H9 (cell line): ENCODE measurements around the gene ZNF582. TPM values are rescaled to one million over a fixed set of nuclear protein-coding genes. Genes with fewer than 3 reads are reported as not detected.

ENCODE experiments used
- DNase-seq: peaks from one replicate; pipeline ENCODE4 v3.0.0-alpha.2; 2017
- H2AFZ ChIP-seq: one replicate; pipeline ENCODE4 v1.6.1; 2013; ENCODE audit warnings: mild to moderate bottlenecking, low read length, control low read depth, moderate library complexity
- H2AK5ac ChIP-seq: 2 replicates; pipeline ENCODE4 v1.6.1; 2013; ENCODE audit warnings: low read length, control low read depth, mixed read lengths; ENCODE audit not compliant: insufficient read length
- H2BK120ac ChIP-seq: one replicate; pipeline ENCODE4 v1.6.1; 2013; ENCODE audit warnings: low read depth, mild to moderate bottlenecking, low read length, control low read depth, inconsistent platforms; ENCODE audit not compliant: poor library complexity, severe bottlenecking
- H2BK12ac ChIP-seq: 2 replicates; pipeline ENCODE4 v1.6.1; 2013; ENCODE audit warnings: low read length, control low read depth, mixed read lengths, low read depth; ENCODE audit not compliant: insufficient read length
- H2BK15ac ChIP-seq: 2 replicates; pipeline ENCODE4 v1.6.1; 2013; ENCODE audit warnings: low read depth, low read length, control low read depth
- H2BK20ac ChIP-seq: one replicate; pipeline ENCODE4 v1.6.1; 2013; ENCODE audit warnings: low read depth, mild to moderate bottlenecking, low read length, control low read depth, inconsistent platforms; ENCODE audit not compliant: poor library complexity, severe bottlenecking
- H2BK5ac ChIP-seq: 2 replicates; pipeline ENCODE4 v1.6.1; 2013; ENCODE audit warnings: low read length, control low read depth, mixed read lengths; ENCODE audit not compliant: insufficient read length
- H3K14ac ChIP-seq: 2 replicates; pipeline ENCODE4 v1.6.1; 2013; ENCODE audit warnings: low read length, control low read depth; ENCODE audit not compliant: insufficient read depth
- H3K18ac ChIP-seq: 2 replicates; pipeline ENCODE4 v1.6.1; 2013; ENCODE audit warnings: low read depth, mild to moderate bottlenecking, mixed read lengths, low read length, control low read depth; ENCODE audit not compliant: insufficient read length
- H3K23ac ChIP-seq: 2 replicates; pipeline ENCODE4 v1.6.1; 2013; ENCODE audit warnings: low read length, control low read depth, mixed read lengths, low read depth; ENCODE audit not compliant: insufficient read length
- H3K23me2 ChIP-seq: 2 replicates; pipeline ENCODE4 v1.6.1; 2013; ENCODE audit warnings: low read depth, mild to moderate bottlenecking, mixed read lengths, low read length, control low read depth; ENCODE audit not compliant: insufficient read length, poor library complexity, severe bottlenecking
- H3K27ac ChIP-seq: 2 replicates; pipeline ENCODE4 v1.5.1; 2013; ENCODE audit warnings: low read length, control low read depth, mixed read lengths, low read depth; ENCODE audit not compliant: insufficient read length
- H3K27me3 ChIP-seq: 2 replicates; pipeline ENCODE4 v1.6.1; 2013; ENCODE audit warnings: low read length, control low read depth, inconsistent platforms; ENCODE audit not compliant: insufficient read depth
- H3K4ac ChIP-seq: 2 replicates; pipeline ENCODE4 v1.6.1; 2013; ENCODE audit warnings: low read depth, mild to moderate bottlenecking, control low read depth, inconsistent platforms, low read length, moderate library complexity
- H3K4me1 ChIP-seq: 2 replicates; pipeline ENCODE4 v1.6.1; 2013; ENCODE audit warnings: low read length, control low read depth, inconsistent platforms; ENCODE audit not compliant: insufficient read depth
- H3K4me2 ChIP-seq: 2 replicates; pipeline ENCODE4 v1.6.1; 2013; ENCODE audit warnings: low read length, control low read depth, mixed read lengths; ENCODE audit not compliant: insufficient read length, insufficient read depth
- H3K56ac ChIP-seq: 2 replicates; pipeline ENCODE4 v1.6.1; 2013; ENCODE audit warnings: low read depth, mild to moderate bottlenecking, mixed read lengths, low read length, control low read depth; ENCODE audit not compliant: insufficient read length
- H3K79me1 ChIP-seq: 2 replicates; pipeline ENCODE4 v1.6.1; 2013; ENCODE audit warnings: low read depth, mild to moderate bottlenecking, moderate library complexity, low read length, control low read depth, inconsistent platforms; ENCODE audit not compliant: insufficient read depth, poor library complexity, severe bottlenecking
- H3K79me2 ChIP-seq: 2 replicates; pipeline ENCODE4 v1.6.1; 2013; ENCODE audit warnings: low read length, control low read depth, inconsistent platforms; ENCODE audit not compliant: insufficient read depth
- H3K9ac ChIP-seq: 2 replicates; pipeline ENCODE4 v1.6.1; 2013; ENCODE audit warnings: low read length, control low read depth, mixed read lengths; ENCODE audit not compliant: insufficient read length; ENCODE audit errors: extremely low read depth
- H3K9me3 ChIP-seq: one replicate; pipeline ENCODE4 v1.6.1; 2013; ENCODE audit warnings: low read depth, low read length, inconsistent platforms; ENCODE audit not compliant: control insufficient read depth
- H3T11ph ChIP-seq: one replicate; pipeline ENCODE4 v1.6.1; 2013; ENCODE audit warnings: mild to moderate bottlenecking, low read length, control low read depth, inconsistent platforms
- H4K20me1 ChIP-seq: one replicate; pipeline ENCODE4 v1.6.1; 2013; ENCODE audit not compliant: control insufficient read depth, insufficient read length, insufficient read depth
- H4K5ac ChIP-seq: 2 replicates; pipeline ENCODE4 v1.6.1; 2013; ENCODE audit warnings: low read depth, mild to moderate bottlenecking, mixed read lengths, low read length, control low read depth; ENCODE audit not compliant: insufficient read length
- H4K8ac ChIP-seq: replicated peaks from 2 replicates; pipeline ENCODE4 v1.6.1; 2013; ENCODE audit warnings: low read length, control low read depth, mixed read lengths, low read depth; ENCODE audit not compliant: insufficient read length
- H4K91ac ChIP-seq: 2 replicates; pipeline ENCODE4 v1.6.1; 2013; ENCODE audit warnings: low read depth, mild to moderate bottlenecking, moderate library complexity, mixed read lengths, low read length, control low read depth; ENCODE audit not compliant: insufficient read length
- H3K27ac Mint-ChIP-seq, 3 experiments: 2 replicates in 2 of 3; 3 replicates in 1 of 3; pipeline ENCODE4 v1.8.0; 2020 to 2021; ENCODE audit warnings: mixed read lengths in 3 of 3, mild to moderate bottlenecking in 1 of 3, moderate library complexity in 1 of 3
- H3K27me3 Mint-ChIP-seq: 2 replicates; pipeline ENCODE4 v1.8.0; 2021; ENCODE audit warnings: low read depth, mild to moderate bottlenecking, moderate library complexity, mixed read lengths
- H3K36me3 Mint-ChIP-seq, 3 experiments: 2 replicates in 2 of 3; 3 replicates in 1 of 3; pipeline ENCODE4 v1.8.0; 2020 to 2021; ENCODE audit warnings: low read depth in 3 of 3, mixed read lengths in 3 of 3; ENCODE audit not compliant: insufficient read depth in 1 of 3
- H3K4me1 Mint-ChIP-seq, 2 experiments: 2 replicates each; pipeline ENCODE4 v1.8.0; 2020; ENCODE audit warnings: mixed read lengths in 2 of 2
- H3K4me3 Mint-ChIP-seq, 2 experiments: 2 replicates in 1 of 2; 3 replicates in 1 of 2; pipeline ENCODE4 v1.8.0; 2020 to 2021; ENCODE audit warnings: mild to moderate bottlenecking in 2 of 2, mixed read lengths in 2 of 2, moderate library complexity in 1 of 2
- H3K9me3 Mint-ChIP-seq, 2 experiments: 2 replicates in 1 of 2; 3 replicates in 1 of 2; pipeline ENCODE4 v1.8.0; 2020; ENCODE audit warnings: mild to moderate bottlenecking in 2 of 2, mixed read lengths in 2 of 2, moderate library complexity in 1 of 2
- CTCF ChIP-seq: fragments of 200-600 bp; sonication (generic); conservative IDR thresholded peaks from 3 replicates; pipeline ENCODE4 v1.8.0; 2021; ENCODE audit warnings: antibody characterized with exemption, mild to moderate bottlenecking
- WGBS: extraction: QIAGEN DNeasy Blood & Tissue Kit; methylation state at CpG from one replicate; pipeline ENCODE4 v1.1.7; 2013; ENCODE audit warnings: missing lambda C conversion rate, low lambda C conversion rate, mixed read lengths; ENCODE audit not compliant: insufficient read length; ENCODE audit errors: extremely low coverage; 5-methylcytosine and 5-hydroxymethylcytosine counted together
- total RNA-seq: library from RNA; stranded (reverse); gene quantifications from 2 replicates; pipeline ENCODE4 v1.2.1, GENCODE V29; 2021

Gene ZNF582
- total RNA-seq, 1 experiment from 2014 or later = 4.4 TPM

- H2BK15ac ChIP-seq = no peak overlapping the region
- H2AFZ ChIP-seq = no peak overlapping the region
- H2BK120ac ChIP-seq = no peak overlapping the region
- H4K8ac ChIP-seq = no peak overlapping the region
- no peak overlapping the region for H3K56ac ChIP-seq
- no peaks in the 10 kb centered on the region; the same call in 1 of the 2 replicates for H3K79me2 ChIP-seq
- H3K27ac ChIP-seq = no peak overlapping the region
- WGBS = no CpG with 5 or more reads among the region's 4 CpGs
- H3K79me1 ChIP-seq = no peaks in the 10 kb centered on the region
- TF ChIP-seq CTCF = no peak
- no peak overlapping the region for H3K18ac ChIP-seq
- Mint-ChIP-seq H3K27me3 (peaks cover 5% of the 10 kb centered on the region), H3K4me1 (peaks cover 11 to 14% of the 10 kb centered on the region in 2 experiments), H3K27ac (no peak overlapping the region), H3K36me3 (peaks cover 49 to 60% (median 57%) of the 10 kb centered on the region in 3 experiments), H3K4me3 (peak overlapping the region; percentile 89 to 90), H3K9me3 (peaks cover 54 to 77% of the 10 kb centered on the region in 2 experiments)
- peaks cover 5% of the 10 kb centered on the region for H3K9me3 ChIP-seq
- H3K27me3 ChIP-seq = no peaks in the 10 kb centered on the region
- DNase-seq = no peak
- H4K5ac ChIP-seq = no peak overlapping the region
- no peak overlapping the region for H2AK5ac ChIP-seq
- no peak overlapping the region for H4K91ac ChIP-seq
- no peak overlapping the region for H2BK12ac ChIP-seq
- peaks cover 6% of the 10 kb centered on the region for H3K23me2 ChIP-seq
- no peaks in the 10 kb centered on the region for H4K20me1 ChIP-seq
- H3K14ac ChIP-seq = no peak overlapping the region
- no peak overlapping the region for H3K9ac ChIP-seq
- peaks cover 6% of the 10 kb centered on the region; the same call in 1 of the 2 replicates for H3K4me1 ChIP-seq
- no peak overlapping the region for H3K4ac ChIP-seq
- peak overlapping the region; percentile 81 for H3K4me2 ChIP-seq
- H2BK20ac ChIP-seq = no peak overlapping the region
- no peak overlapping the region for H2BK5ac ChIP-seq
- no peak overlapping the region for H3T11ph ChIP-seq
- peak overlapping the region; percentile 4 for H3K23ac ChIP-seq
Measured at GRCh38 chr19:56405062-56405461, 11.7 kb upstream of the ZNF582 start.
